ENCODE measurements around the gene SFRP2.

SFRP2 gene

GRCh38 chr4:153788413-153789276, at the start of gene SFRP2:
Gene SFRP2 (minus strand): TSS chr4:153789083. CDS start chr4:153788835, 248 bp downstream.
- peaks cover 33% of the 10 kb centered on the region for H3K36me3 ChIP-seq (ENCODE audit: insufficient read depth, low read length)
- no peaks in the 10 kb centered on the region for H3K27me3 ChIP-seq (ENCODE audit: insufficient read depth, low read length)
- H2AFZ ChIP-seq (ENCODE audit: low read depth, low read length) = peak within 1 kb of the TSS; percentile 37
- H3K4me3 ChIP-seq (ENCODE audit: low read length) = peak within 1 kb of the TSS; percentile 75
- H3K4me1 ChIP-seq (ENCODE audit: insufficient read depth, low read length) = peaks cover 36% of the 10 kb centered on the region
- H3K9me3 ChIP-seq (ENCODE audit: low read length) = peaks cover 4% of the 10 kb centered on the region

- Histone ChIP-seq H3K9me3 (ENCODE audit: low read length) (no peaks in the 10 kb centered on the region), H3K27me3 (ENCODE audit: insufficient read depth, low read length) (no peaks in the 10 kb centered on the region), H3K36me3 (ENCODE audit: insufficient read depth, low read length) (peaks cover 5% of the 10 kb centered on the region), H2AFZ (ENCODE audit: low read depth, low read length) (no peak overlapping the region), H3K4me3 (ENCODE audit: low read length) (no peak overlapping the region), H3K4me1 (ENCODE audit: insufficient read depth, low read length) (peaks cover 19% of the 10 kb centered on the region)
Observed at GRCh38 chr4:153838564-153838963, 49.7 kb upstream of the SFRP2 start.

GRCh38 chr4:153834901-153835300, 46.0 kb upstream of the SFRP2 start:
- H2AFZ ChIP-seq (ENCODE audit: low read depth, low read length) = no peak overlapping the region
- H3K4me3 ChIP-seq (ENCODE audit: low read length) = no peak overlapping the region
- H3K4me1 ChIP-seq (ENCODE audit: insufficient read depth, low read length) = peaks cover 19% of the 10 kb centered on the region

GRCh38 chr4:153832720-153833287, 43.9 kb upstream of the SFRP2 start:
- H3K36me3 ChIP-seq (ENCODE audit: insufficient read depth, low read length) = no peaks in the 10 kb centered on the region
- H3K4me3 ChIP-seq (ENCODE audit: low read length) = no peak overlapping the region
- no peak overlapping the region for H2AFZ ChIP-seq (ENCODE audit: low read depth, low read length)
- H3K4me1 ChIP-seq (ENCODE audit: insufficient read depth, low read length) = peaks cover 19% of the 10 kb centered on the region
- H3K9me3 ChIP-seq (ENCODE audit: low read length) = no peaks in the 10 kb centered on the region
- no peaks in the 10 kb centered on the region for H3K27me3 ChIP-seq (ENCODE audit: insufficient read depth, low read length)

More at GRCh38 chr4:153834901-153835300, 46.0 kb upstream of the SFRP2 start:
- no peaks in the 10 kb centered on the region for H3K36me3 ChIP-seq (ENCODE audit: insufficient read depth, low read length)
- H3K27me3 ChIP-seq (ENCODE audit: insufficient read depth, low read length) = no peaks in the 10 kb centered on the region
- H3K9me3 ChIP-seq (ENCODE audit: low read length) = no peaks in the 10 kb centered on the region

GRCh38 chr4:153832054-153832453, 43.2 kb upstream of the SFRP2 start:
- H3K4me3 ChIP-seq (ENCODE audit: low read length) = no peak overlapping the region
- H3K9me3 ChIP-seq (ENCODE audit: low read length) = no peaks in the 10 kb centered on the region
- H3K4me1 ChIP-seq (ENCODE audit: insufficient read depth, low read length) = peaks cover 19% of the 10 kb centered on the region
- H3K27me3 ChIP-seq (ENCODE audit: insufficient read depth, low read length) = no peaks in the 10 kb centered on the region
- H2AFZ ChIP-seq (ENCODE audit: low read depth, low read length) = no peak overlapping the region
- no peaks in the 10 kb centered on the region for H3K36me3 ChIP-seq (ENCODE audit: insufficient read depth, low read length)

- Histone ChIP-seq H3K4me3 (ENCODE audit: low read length) (no peak overlapping the region), H3K4me1 (ENCODE audit: insufficient read depth, low read length) (peaks cover 19% of the 10 kb centered on the region), H3K9me3 (ENCODE audit: low read length) (no peaks in the 10 kb centered on the region), H3K27me3 (ENCODE audit: insufficient read depth, low read length) (no peaks in the 10 kb centered on the region), H2AFZ (ENCODE audit: low read depth, low read length) (no peak overlapping the region), H3K36me3 (ENCODE audit: insufficient read depth, low read length) (no peaks in the 10 kb centered on the region)
Observed at GRCh38 chr4:153831245-153831644, 42.4 kb upstream of the SFRP2 start.

GRCh38 chr4:153825691-153826090, 36.8 kb upstream of the SFRP2 start:
- Histone ChIP-seq H3K4me3 (ENCODE audit: low read length) (no peak overlapping the region), H3K4me1 (ENCODE audit: insufficient read depth, low read length) (no peaks in the 10 kb centered on the region), H2AFZ (ENCODE audit: low read depth, low read length) (no peak overlapping the region), H3K27me3 (ENCODE audit: insufficient read depth, low read length) (no peaks in the 10 kb centered on the region), H3K9me3 (ENCODE audit: low read length) (peaks cover 2% of the 10 kb centered on the region), H3K36me3 (ENCODE audit: insufficient read depth, low read length) (no peaks in the 10 kb centered on the region)

- Histone ChIP-seq H3K4me3 (ENCODE audit: low read length) (no peak overlapping the region), H2AFZ (ENCODE audit: low read depth, low read length) (no peak overlapping the region), H3K36me3 (ENCODE audit: insufficient read depth, low read length) (no peaks in the 10 kb centered on the region), H3K27me3 (ENCODE audit: insufficient read depth, low read length) (no peaks in the 10 kb centered on the region), H3K4me1 (ENCODE audit: insufficient read depth, low read length) (no peaks in the 10 kb centered on the region), H3K9me3 (ENCODE audit: low read length) (peaks cover 2% of the 10 kb centered on the region)
Observed at GRCh38 chr4:153825126-153825525, 36.2 kb upstream of the SFRP2 start.

- Histone ChIP-seq H2AFZ (ENCODE audit: low read depth, low read length) (no peak overlapping the region), H3K36me3 (ENCODE audit: insufficient read depth, low read length) (no peaks in the 10 kb centered on the region), H3K4me1 (ENCODE audit: insufficient read depth, low read length) (no peaks in the 10 kb centered on the region), H3K4me3 (ENCODE audit: low read length) (no peak overlapping the region), H3K9me3 (ENCODE audit: low read length) (peaks cover 2% of the 10 kb centered on the region), H3K27me3 (ENCODE audit: insufficient read depth, low read length) (no peaks in the 10 kb centered on the region)
Observed at GRCh38 chr4:153824501-153824900, 35.6 kb upstream of the SFRP2 start.

GRCh38 chr4:153823483-153823882, 34.6 kb upstream of the SFRP2 start:
- Histone ChIP-seq H3K4me1 (ENCODE audit: insufficient read depth, low read length) (no peaks in the 10 kb centered on the region), H3K9me3 (ENCODE audit: low read length) (peaks cover 2% of the 10 kb centered on the region), H3K27me3 (ENCODE audit: insufficient read depth, low read length) (no peaks in the 10 kb centered on the region), H2AFZ (ENCODE audit: low read depth, low read length) (no peak overlapping the region), H3K36me3 (ENCODE audit: insufficient read depth, low read length) (no peaks in the 10 kb centered on the region), H3K4me3 (ENCODE audit: low read length) (no peak overlapping the region)

- Histone ChIP-seq H3K27me3 (ENCODE audit: insufficient read depth, low read length) (no peaks in the 10 kb centered on the region), H3K4me1 (ENCODE audit: insufficient read depth, low read length) (no peaks in the 10 kb centered on the region), H3K4me3 (ENCODE audit: low read length) (no peak overlapping the region), H2AFZ (ENCODE audit: low read depth, low read length) (no peak overlapping the region), H3K9me3 (ENCODE audit: low read length) (peaks cover 5% of the 10 kb centered on the region), H3K36me3 (ENCODE audit: insufficient read depth, low read length) (no peaks in the 10 kb centered on the region)
Observed at GRCh38 chr4:153822316-153822715, 33.4 kb upstream of the SFRP2 start.

GRCh38 chr4:153817466-153817865, 28.6 kb upstream of the SFRP2 start:
- no peak overlapping the region for H3K4me3 ChIP-seq (ENCODE audit: low read length)
- H3K27me3 ChIP-seq (ENCODE audit: insufficient read depth, low read length) = no peaks in the 10 kb centered on the region
- no peaks in the 10 kb centered on the region for H3K36me3 ChIP-seq (ENCODE audit: insufficient read depth, low read length)
- H3K9me3 ChIP-seq (ENCODE audit: low read length) = peaks cover 9% of the 10 kb centered on the region
- H2AFZ ChIP-seq (ENCODE audit: low read depth, low read length) = no peak overlapping the region
- no peaks in the 10 kb centered on the region for H3K4me1 ChIP-seq (ENCODE audit: insufficient read depth, low read length)

GRCh38 chr4:153816542-153816941, 27.7 kb upstream of the SFRP2 start:
- H2AFZ ChIP-seq (ENCODE audit: low read depth, low read length) = no peak overlapping the region
- H3K36me3 ChIP-seq (ENCODE audit: insufficient read depth, low read length) = no peaks in the 10 kb centered on the region
- no peaks in the 10 kb centered on the region for H3K4me1 ChIP-seq (ENCODE audit: insufficient read depth, low read length)
- no peaks in the 10 kb centered on the region for H3K27me3 ChIP-seq (ENCODE audit: insufficient read depth, low read length)
- H3K9me3 ChIP-seq (ENCODE audit: low read length) = peaks cover 9% of the 10 kb centered on the region
- H3K4me3 ChIP-seq (ENCODE audit: low read length) = no peak overlapping the region

Measured in neuron (in vitro differentiated cells).